HG02973 (cell line): Measurements from ENCODE around the gene RAMP3.
"Not testable (repeated sequence)": the region's sequence is repeated elsewhere in the genome, so short reads cannot be mapped to it uniquely, and the experiment has no call there.

Source experiments
- ATAC-seq: cut with Tn5 transposase; IDR thresholded peaks from one replicate; pipeline ENCODE4 v1.9.1; 2021; ENCODE audit warnings: moderate library complexity; ENCODE audit not compliant: unreplicated experiment

RAMP3 gene, protein sequence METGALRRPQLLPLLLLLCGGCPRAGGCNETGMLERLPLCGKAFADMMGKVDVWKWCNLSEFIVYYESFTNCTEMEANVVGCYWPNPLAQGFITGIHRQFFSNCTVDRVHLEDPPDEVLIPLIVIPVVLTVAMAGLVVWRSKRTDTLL

DNA sequence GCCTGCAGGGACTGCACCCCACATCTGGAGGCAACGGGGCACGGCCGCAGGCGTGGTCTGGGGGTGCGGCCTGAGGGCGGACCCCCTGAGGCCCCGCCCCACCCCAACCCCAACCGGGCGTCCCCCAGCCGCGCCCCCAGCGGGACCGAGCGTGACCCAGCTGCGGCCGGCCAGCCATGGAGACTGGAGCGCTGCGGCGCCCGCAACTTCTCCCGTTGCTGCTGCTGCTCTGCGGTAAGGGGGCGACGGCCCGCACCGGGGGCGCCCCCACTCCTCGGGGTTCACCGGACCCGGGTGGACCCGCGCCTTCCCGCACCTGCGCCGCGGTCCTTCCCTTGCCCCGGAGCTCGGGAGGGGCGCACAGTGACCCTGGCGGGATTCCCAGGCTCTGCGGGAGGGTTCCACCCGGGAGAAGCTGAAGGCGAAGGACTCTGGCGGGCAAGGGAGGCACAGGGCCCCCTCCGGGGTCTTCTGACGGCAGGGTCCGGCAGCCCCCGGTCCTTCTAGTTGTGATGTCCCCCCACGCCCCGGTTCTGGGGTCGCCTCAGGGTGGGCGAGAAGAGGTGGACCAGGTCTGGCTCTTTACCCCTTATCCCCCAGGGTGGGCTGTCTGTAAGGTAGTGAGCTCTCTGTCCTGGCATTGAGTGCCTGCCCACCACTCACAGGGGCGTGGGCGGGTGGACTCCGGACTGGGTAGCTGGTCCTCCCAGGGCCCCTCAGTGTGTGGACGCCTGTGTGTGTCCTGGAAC lies at the start of gene RAMP3:
Gene RAMP3, plus strand, starts transcription at position 139 of the 749 bp plus-strand sequence. Its CDS starts 38 bp downstream, at position 177.
- no peak for ATAC-seq

DNA sequence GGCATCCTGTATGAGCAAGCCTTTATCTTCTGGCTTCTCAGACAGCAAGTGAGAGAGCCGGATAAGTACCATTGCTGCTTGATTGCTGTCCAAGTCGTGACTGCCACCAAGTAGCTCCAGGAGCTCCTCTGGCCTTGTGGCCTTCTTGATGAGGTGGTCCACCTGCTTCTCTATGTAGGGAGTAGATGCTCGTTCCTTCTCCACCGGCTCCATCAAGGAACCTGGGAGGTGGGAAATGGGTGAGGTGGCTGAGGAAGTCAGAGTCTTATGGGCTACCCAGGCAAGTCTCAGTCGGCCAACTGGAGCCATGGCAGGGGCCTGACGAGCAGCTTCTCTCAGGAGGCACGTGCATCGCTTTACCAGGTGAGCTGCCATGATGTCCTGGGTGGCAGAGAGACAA lies 48.7 kb upstream of the RAMP3 start:
- no peak for ATAC-seq

DNA sequence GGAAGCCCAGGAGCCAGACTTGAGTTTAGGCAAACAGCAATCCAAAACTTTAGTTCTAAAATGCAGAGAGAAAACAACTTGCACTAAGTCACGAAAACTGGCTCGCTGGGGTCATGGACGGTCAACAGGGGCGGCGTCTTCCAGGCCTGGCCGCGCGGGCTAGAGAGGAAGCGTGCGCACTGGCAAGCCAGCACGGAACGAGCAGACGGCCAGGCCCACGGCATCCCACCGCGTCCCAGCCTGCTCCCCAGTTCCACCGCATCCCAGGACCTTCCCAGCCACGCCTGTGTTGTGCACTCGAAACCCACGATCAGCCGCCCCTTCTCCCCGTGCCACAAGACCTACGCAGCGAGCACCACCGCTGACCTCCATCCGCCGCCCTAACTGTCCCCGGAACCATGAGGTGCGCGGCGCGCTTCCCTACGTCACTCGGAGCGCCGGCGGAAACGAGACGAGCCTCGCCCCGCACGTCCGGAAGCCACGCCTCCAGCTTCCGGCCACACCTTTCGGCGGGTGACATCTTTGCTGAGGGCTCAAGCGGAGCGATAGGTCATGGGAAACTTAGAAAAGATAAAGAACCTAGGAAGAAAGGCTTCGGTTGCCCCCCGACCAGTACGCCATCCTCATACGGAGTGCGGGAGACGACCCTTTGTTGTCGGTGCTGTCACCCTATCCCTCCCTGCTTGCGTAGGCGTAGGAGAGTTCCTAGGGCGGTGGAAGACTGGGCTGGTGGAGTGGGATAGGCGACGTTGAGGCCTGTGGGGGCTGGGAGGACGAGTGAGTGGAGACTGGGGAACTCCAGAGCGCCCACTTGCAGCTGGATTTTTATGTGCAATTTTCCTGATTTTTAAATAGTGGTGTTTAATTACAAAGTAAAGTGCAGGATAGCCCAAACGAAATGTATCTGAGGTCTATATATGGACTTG lies 46.0 kb upstream of the RAMP3 start, which contains the start of gene TBRG4:
Gene TBRG4, minus strand, starts transcription at position 400 of the 926 bp plus-strand sequence. CDS start 2,460 bp downstream, outside the sequence.
- peak; percentile 88 for ATAC-seq

DNA sequence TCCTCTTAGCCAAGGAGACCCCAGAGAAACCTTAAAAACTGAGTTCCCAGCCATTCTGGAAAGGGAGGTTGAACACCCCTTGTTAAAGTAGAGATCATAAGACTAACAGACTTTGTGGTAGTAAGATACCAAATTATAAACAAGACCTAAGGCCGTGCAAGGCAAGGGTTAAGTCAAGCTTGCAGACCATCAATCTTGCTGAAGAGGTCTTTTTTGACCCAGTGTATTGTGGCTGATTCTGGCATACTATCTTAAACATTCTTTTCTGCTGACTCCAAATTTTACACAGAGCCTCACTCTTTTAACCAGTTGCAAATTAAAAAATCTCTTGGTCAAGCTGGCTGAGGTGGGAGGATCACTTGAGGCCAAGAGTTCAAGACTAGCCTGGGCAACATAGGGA lies 44.9 kb upstream of the RAMP3 start:
- ATAC-seq, result no peak

DNA sequence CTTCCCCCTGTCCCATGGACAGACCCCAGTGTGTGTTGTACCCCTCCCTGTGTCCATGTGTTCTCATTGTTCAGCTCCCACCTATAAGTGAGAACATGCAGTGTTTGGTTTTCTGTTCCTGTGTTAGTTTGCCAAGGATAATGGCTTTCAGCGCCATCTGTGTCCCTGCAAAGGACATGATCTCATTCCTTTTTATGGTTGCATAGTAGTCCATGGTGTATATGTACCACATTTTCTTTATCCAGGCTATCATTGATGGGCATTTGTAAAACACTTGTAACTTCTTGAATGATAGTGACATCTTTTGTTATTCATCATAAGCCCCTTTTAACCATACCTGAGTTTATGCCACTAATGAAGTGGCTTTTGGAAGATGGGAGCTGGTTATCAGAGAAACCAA lies 43.3 kb upstream of the RAMP3 start:
- not testable (repeated sequence) for ATAC-seq

DNA sequence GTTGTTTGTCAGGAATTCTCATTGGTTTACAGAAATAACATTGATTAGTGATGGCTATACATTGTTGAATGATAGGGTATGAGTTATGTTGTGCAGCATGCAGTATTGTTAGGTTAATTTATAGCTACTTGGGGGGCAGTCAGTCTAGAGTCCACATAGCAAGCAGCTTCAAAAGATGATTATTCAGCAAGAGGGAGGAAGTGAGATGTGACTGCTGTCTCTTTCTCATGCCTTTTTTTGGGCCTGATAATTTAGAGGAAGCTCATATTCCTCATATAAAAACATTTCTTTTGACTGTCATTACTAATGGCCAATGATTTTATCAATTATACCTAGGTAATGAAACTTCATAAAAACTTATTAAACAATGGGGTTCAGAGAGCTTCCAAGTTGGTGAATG lies 42.7 kb upstream of the RAMP3 start:
- no peak for ATAC-seq

DNA sequence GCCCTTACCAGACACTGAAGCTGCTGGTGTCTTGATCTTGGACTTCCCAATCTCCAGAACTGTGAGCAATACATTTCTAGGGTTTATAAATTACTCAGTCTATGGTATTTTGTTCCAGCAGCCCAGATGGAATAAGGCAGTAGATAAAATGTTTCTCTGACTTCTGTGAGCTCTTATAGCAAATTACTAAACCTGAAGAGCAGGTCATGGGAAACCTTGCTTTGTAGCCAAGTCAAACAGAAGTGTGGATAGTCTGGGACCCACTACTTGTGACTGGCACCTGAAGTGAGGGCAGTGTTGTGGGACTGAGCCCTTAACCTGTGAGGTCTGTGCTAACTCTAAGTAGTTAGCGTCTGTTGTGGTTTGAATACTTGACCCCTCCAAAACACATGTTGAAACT lies 41.5 kb upstream of the RAMP3 start:
- no peak for ATAC-seq

DNA sequence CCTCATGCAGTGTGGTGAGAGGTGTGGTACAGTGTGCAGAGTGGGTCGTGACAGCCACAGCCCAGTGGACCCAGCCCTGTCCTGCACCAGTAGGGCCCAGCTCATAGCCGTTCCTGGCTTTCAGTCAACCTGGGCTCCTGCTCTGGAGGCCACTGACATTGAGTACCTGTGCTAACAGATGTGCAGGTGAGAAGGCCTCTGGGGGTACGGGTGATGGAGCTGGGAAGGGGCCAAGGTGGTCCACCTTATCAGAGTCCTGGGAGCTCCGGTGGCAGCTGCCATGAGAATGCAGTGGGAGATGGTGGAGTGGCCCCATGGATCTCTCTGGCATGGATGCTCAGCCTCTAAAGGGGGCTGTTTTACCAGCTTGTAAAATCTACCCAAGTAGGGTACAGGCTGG lies 40.0 kb upstream of the RAMP3 start:
- ATAC-seq, result no peak

DNA sequence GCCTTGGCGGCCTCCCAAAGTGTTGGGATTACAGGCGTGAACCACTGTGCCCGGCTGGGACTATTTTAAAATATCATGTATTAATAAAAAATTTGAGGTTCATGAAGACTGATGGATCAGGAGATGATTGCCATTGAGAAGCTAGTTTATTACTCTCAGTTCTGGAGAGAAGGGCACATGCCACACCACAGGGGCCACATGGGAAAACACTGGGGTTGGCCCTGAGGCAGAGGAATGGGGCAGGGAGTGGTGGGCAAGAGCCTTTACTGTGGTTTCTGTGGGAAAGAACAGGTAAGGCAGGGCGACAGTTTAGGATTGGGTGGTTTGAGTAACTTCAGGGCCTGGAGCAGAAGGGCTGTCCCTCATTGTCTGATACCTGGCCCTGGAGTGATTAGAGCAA lies 39.3 kb upstream of the RAMP3 start:
- ATAC-seq, result no peak

DNA sequence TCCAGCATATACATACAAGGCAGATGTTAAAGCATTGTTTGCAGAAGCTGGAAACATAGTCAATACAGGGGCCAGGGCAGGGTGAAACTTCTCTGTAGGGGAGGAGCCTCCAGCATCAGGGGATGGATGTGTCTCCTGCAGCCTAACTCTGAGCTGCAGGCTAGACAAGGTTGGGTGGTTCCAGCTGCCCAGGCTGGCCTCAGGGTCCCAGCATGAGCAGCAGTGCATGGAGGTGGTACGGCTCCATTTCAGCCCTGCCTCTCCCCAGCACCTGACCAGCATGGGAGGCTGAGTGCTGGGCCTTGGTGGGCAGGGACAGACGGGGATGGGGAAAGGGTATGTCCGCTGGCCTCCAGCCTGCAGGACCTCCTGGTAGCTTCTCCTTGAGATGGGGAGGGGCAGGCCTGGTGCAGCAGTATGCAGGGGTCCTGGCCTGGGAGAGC lies 38.7 kb upstream of the RAMP3 start:
- no peak for ATAC-seq

DNA sequence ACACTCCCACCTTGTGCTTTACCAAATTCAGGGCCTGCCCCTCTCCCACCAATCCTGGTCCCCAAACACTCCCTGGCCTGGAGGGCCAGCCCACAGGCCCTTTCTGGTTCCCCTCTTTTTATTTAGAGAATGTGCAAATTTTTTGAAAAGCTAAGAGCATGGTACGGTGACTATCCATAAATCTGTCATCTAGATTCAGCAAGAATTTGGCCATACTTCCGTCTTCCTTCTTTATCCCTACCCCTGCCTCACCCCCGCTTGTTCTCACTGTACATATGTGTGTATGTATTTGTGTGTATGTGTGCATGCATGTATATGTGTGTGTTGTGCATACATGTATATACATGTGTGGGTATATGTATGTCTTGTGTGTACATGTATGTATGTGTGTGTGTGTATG lies 38.0 kb upstream of the RAMP3 start:
- ATAC-seq, result no peak

DNA sequence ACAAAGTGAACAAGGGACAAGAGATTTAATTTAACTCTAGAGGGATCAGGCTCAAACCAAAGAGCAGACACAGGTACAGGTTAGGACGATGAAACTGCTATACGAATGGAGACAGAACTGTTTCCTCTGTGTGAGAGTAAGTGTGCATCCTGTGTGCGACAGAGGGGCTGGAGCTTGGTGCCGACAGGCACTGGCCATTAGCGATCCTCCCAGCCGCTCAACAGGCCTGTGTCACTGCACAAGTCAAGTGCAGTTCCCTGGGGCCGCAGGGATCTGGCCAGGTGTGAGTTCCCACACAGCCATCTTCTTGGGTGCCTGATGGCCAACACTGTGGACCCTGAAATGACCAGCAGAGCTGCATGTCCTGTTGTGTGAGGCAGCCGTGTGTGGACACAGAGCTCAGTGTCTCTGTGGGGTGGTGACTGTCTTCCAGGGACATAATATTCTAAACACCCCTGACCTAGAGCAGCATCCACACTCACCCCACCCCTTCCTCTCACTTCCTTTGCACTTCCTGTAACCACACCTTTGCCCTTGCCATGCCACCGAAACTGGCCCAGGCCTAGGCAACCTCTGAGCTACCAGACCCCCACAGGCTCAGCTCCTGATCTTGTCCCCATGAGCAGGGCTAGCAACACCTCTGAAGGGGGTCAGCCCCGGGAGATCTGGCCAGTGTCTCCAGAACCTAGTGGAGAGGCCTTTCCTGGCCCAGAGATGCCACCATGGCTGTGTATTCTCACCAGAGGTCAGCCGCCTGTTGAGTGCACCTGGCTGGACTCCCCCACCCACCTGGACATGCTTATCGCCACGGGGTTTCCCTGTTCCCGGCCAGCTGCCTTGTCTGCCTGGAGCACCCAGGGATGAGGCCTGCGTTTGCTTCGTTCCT lies 34.4 kb upstream of the RAMP3 start:
- ATAC-seq, result no peak

DNA sequence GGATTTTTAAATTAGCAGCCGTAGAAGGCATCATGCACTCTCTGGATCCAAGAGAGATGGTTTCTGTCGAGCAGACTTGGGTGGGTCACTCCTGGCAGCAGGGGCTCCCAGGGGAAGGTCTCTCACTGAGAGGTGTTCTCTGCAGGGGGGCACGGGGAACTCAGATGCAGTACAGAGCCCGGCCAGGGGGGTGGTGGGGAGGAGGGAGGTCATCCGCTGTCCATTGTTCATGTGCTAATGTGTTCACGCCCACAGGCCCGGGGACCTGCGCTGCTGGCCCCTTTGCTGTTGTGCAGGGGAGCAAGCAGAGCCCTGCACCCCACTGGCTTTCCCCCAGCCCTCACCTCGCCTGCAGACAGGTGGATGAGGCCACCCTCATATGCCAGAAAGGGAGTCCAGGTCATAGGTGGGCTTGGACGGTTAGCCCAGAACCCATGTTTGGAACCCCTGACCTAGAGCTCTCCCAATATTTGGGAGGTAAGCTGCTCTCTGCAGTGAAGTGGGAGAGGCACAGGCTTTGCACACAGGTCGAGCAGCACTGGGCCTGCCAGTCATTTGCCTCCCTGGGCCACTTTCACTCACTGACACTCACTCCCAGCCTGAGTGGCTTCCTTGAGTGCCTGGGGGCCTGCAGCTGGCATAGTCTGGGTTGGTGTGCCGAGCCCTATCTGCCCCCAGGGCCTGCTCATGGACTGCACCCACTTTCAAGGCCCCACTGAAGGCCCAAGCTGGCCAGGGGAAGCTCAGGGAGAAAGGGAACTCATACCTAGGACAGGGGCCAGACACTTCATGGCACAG lies 33.5 kb upstream of the RAMP3 start:
- ATAC-seq, result no peak

DNA sequence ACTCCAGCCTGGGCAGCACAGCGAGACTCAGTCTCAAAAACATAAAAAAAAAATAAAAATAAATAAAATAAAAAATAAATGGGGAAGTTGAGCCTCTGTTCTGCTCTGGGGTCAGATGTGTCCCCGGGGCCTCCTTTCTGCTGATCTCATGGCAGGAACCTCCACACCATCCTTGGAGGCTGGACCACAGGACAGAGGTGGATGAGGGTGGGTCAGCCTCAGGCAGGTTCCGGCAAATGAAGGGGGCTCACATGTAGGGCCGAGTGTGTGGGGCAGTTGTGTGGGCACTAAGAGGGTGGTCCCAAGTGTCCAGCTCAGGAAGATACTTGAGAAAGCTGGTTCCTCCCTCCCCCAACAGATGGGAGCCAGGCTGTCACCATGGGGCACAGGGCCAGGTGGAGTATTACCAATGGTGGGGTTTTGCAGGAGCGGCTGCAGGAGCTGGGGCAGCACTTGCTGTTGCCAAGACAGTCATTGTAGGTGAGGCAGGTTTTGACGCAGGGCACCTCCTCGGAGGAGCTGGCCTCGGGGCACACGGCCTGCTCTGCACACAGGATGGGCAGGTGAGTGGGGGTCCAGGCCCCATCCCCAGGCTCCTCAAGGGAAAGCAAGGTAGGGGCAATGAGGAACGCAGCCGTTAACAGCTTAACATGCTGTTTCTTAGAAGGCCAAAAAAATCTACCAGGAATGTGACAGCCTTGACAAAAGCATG lies 32.2 kb upstream of the RAMP3 start:
- no peak for ATAC-seq

DNA sequence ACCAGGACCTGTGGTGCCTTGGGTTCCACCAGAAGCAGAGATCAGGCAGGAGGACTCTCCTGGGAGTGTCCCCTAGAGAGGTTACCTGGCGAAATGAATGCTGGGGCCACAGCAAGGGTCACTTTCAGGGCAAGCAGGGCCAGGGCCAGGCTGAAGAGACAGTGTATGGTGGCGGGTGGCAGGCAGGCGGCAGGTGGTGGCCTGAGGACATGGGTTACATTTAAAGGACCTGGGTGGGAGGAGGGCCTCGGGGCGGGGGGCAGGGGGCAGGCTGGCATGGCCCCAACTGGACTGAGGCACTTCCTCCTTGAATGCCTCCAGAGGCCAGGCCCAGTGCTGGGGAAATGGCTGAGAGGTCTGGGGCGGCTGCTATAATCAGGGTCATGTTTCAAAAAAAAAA lies 31.4 kb upstream of the RAMP3 start:
- no peak for ATAC-seq

DNA sequence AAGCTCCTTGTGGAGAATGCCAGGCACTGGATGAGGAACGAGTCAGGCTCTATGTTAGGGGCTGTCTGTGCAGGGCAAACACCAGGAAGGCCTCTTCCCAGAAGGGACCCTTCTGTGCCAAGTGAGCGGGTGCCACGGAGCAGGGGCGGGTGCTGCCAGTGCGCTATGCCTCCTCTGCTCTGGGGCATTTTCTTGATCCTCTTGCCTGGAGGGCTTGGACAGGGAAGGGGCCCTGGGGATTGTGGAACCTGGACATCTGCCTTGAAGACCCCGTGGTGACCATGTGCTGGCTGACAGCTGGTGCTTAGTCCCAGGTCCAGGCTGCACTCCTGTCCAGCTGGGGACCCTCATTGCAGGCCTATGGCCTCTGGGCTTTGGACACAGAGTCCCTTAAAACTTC lies 30.7 kb upstream of the RAMP3 start:
- no peak for ATAC-seq

DNA sequence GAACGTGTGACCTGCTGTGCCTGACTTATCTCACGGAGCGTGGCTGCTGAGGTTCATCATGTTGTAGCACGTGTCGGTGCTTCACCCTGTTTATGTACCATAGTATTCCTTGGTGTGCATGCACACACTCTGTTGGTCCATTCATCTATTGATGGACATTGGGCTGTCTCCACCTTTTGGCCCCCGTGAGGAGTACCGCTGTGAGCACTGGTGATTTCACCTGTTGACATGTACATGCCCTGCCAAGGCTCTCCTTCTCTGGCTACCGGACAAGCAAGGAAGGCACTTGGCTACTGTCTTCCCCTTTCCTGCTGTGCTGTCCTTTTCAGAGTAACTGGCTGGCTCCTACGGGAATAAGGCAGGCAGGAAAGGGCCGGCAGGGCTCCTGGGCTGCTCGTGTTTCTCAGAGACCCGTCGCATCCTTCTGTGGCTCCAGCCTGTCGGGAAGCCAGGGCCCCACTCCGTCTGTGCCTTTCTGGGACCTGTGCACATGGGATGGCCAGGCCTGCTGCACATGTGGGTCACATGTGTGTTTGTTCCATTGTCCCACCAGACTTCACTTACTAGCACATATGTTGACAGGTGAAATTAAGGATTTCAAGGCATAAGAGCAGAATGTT lies 28.3 kb upstream of the RAMP3 start:
- no peak for ATAC-seq

DNA sequence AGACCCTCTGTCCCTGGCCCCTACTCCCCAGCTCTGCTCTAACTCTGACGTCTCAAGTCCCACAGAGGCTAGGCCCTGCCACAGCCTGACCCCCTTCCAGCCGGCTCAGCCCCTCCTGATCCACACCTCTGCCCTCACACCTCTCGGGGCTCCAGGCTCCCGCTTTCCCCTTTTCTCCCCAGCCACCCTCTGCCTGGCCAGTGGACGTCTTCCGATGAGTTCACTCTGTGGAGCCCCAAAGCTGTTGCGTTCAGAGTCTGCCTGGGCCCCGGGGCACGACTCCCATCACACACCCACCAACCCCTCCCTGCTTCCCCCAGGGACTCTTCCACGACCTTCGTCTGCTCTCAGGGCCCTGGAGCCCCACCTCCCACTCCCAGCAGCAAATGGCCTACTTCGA lies 27.7 kb upstream of the RAMP3 start:
- no peak for ATAC-seq

DNA sequence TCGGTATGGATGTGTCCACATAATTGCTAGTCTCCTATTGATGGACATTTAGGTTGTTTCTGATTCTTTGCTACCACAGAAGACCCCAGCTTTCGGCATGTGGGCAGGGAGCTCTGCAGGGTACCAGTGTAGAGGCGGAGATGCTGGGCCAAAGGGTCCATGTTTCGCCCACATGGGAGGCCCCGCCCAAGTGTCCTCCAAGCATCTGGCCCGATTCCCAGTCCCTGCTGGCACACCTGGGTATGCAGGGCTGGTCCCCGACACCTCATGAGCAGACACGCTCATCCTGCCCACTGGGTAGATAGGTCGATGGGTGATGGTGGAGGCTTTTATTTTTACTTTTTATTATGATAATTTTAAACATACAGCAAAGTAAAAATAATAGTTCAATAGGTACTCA lies 26.7 kb upstream of the RAMP3 start:
- ATAC-seq, result no peak
